Naive thymus-derived CD4-positive, alpha-beta T cell (primary cell): ENCODE results near the gene NEUROG1. TPM values are rescaled to one million over a fixed set of nuclear protein-coding genes. Genes with fewer than 3 reads are reported as not detected.

Experiments used
- ATAC-seq: fragments of 150-1000 bp; cut with Tn5 transposase; 2 replicates; pipeline ENCODE4 v1.10.0; 2021; ENCODE audit warnings: mild to moderate bottlenecking, moderate library complexity
- CTCF ChIA-PET: fragments of 350-600 bp; sonication (Branson Sonifier 250); formaldehyde crosslinking; loops from one replicate; lab custom pipeline; 2021; ENCODE audit warnings: antibody characterized with exemption; lab: Charles Lee
- POLR2A ChIA-PET: fragments of 350-600 bp; sonication (Branson Sonifier 250); formaldehyde crosslinking; loops from one replicate; lab custom pipeline; 2021; ENCODE audit warnings: antibody characterized with exemption, inconsistent platforms; lab: Charles Lee
- DNase-seq, 9 donors: peaks; one replicate each; pipeline versions ENCODE4 v3.0.0 to v3.0.0-alpha.2; 2020 to 2022; ENCODE audit warnings: mixed read lengths in 1 of 9
- H3K27ac ChIP-seq: one replicate; pipeline ENCODE4 v1.7.0; 2013; ENCODE audit warnings: mild to moderate bottlenecking, low read depth, low read length, moderate library complexity
- H3K27me3 ChIP-seq, 2 donors: one replicate each; pipeline ENCODE4 v1.7.0; 2013; ENCODE audit warnings: low read length in 2 of 2, mild to moderate bottlenecking in 2 of 2, moderate library complexity in 2 of 2; ENCODE audit not compliant: control insufficient read depth in 2 of 2, insufficient read depth in 2 of 2
- H3K36me3 ChIP-seq, 3 experiments: 1 replicate in 2 of 3; 2 replicates in 1 of 3; pipeline ENCODE4 v1.7.0; 2013; ENCODE audit warnings: low read length in 3 of 3, mild to moderate bottlenecking in 3 of 3, moderate library complexity in 1 of 3; ENCODE audit not compliant: insufficient read depth in 3 of 3, control insufficient read depth in 2 of 3
- H3K4me1 ChIP-seq, 2 donors: one replicate each; pipeline ENCODE4 v1.7.0; 2013; ENCODE audit warnings: low read length in 2 of 2, mild to moderate bottlenecking in 2 of 2, moderate library complexity in 1 of 2; ENCODE audit not compliant: control insufficient read depth in 2 of 2, insufficient read depth in 2 of 2
- H3K4me3 ChIP-seq: 2 replicates; pipeline ENCODE4 v1.7.0; 2013; ENCODE audit warnings: mild to moderate bottlenecking, low read length
- H3K9me3 ChIP-seq, 3 experiments: 1 replicate in 2 of 3; 2 replicates in 1 of 3; pipeline ENCODE4 v1.7.0; 2013; ENCODE audit warnings: low read length in 3 of 3; ENCODE audit not compliant: control insufficient read depth in 2 of 3
- H3K27ac Mint-ChIP-seq, 9 donors: one replicate each; pipeline ENCODE4 v1.8.0; 2020 to 2022; ENCODE audit warnings: mixed read lengths in 9 of 9, mild to moderate bottlenecking in 8 of 9, moderate library complexity in 5 of 9, inconsistent platforms in 2 of 9
- H3K27me3 Mint-ChIP-seq, 5 donors: one replicate each; pipeline ENCODE4 v1.8.0; 2021 to 2022; ENCODE audit warnings: mixed read lengths in 5 of 5, mild to moderate bottlenecking in 1 of 5
- H3K36me3 Mint-ChIP-seq, 5 donors: one replicate each; pipeline ENCODE4 v1.8.0; 2020 to 2022; ENCODE audit warnings: mixed read lengths in 5 of 5, mild to moderate bottlenecking in 3 of 5, inconsistent platforms in 1 of 5
- H3K4me1 Mint-ChIP-seq, 7 donors: one replicate each; pipeline ENCODE4 v1.8.0; 2020 to 2022; ENCODE audit warnings: mixed read lengths in 7 of 7, mild to moderate bottlenecking in 3 of 7, inconsistent platforms in 1 of 7
- H3K4me3 Mint-ChIP-seq, 10 donors: one replicate each; pipeline ENCODE4 v1.8.0; 2020 to 2022; ENCODE audit warnings: mild to moderate bottlenecking in 10 of 10, mixed read lengths in 10 of 10, moderate library complexity in 6 of 10, inconsistent platforms in 2 of 10
- H3K9me3 Mint-ChIP-seq, 11 donors: one replicate each; pipeline ENCODE4 v1.8.0; 2020 to 2022; ENCODE audit warnings: mixed read lengths in 11 of 11, mild to moderate bottlenecking in 4 of 11, inconsistent platforms in 1 of 11, moderate library complexity in 1 of 11
- intact Hi-C, 2 donors: fragments of 100-400 bp; cut with micrococcal nuclease; formaldehyde crosslinking; loops; one replicate each; pipeline ENCODE4 v1.15.1; 2023
- polyA plus RNA-seq, 2 donors: library from polyadenylated mRNA; unstranded; fragments of 300-500 nt; fragmentation: Illumina TruSeq; gene quantifications; one replicate each; pipeline ENCODE4 v1.2.3, GENCODE V29; 2021
- total RNA-seq, 6 experiments: library from RNA in 5 of 6; stranded (reverse) in 5 of 6; gene quantifications; 1 replicate in 5 of 6; 2 replicates in 1 of 6; pipeline ENCODE4 v1.2.3 and lab custom pipeline; 2021 to 2026

NEUROG1 gene
- total and polyA plus RNA-seq, 7 experiments from 2014 or later = not detected

- Histone ChIP-seq H3K27me3 (peaks cover 5 to 16% of the 10 kb centered on the region in 2 donors), H3K9me3 (no peaks in the 10 kb centered on the region), H3K4me3 (no peak overlapping the region), H3K4me1 (peaks cover 0 to 7% of the 10 kb centered on the region in 2 donors), H3K27ac (no peak overlapping the region), H3K36me3 (no peaks in the 10 kb centered on the region)
- Mint-ChIP-seq H3K4me1 (peaks cover 7 to 22% (median 13%) of the 10 kb centered on the region in 7 donors), H3K27ac (no peak overlapping the region), H3K4me3 (no peak overlapping the region), H3K36me3 (no peaks in the 10 kb centered on the region), H3K9me3 (no peaks in the 10 kb centered on the region), H3K27me3 (peaks cover 77 to 88% (median 78%) of the 10 kb centered on the region in 5 donors)
- ChIA-PET CTCF (no interaction called here), POLR2A (no interaction called here)
- no peak for DNase-seq
- ATAC-seq = no peak
- intact Hi-C loops = no loop called here
These were observed 11.1 kb upstream of the NEUROG1 start for GRCh38 chr5:135546912-135547311.

- CTCF ChIA-PET = no interaction called here
- POLR2A ChIA-PET = no interaction called here
- no peaks in the 10 kb centered on the region for H3K36me3 Mint-ChIP-seq
These were observed 10.3 kb upstream of the NEUROG1 start for GRCh38 chr5:135546101-135546500.

DNA sequence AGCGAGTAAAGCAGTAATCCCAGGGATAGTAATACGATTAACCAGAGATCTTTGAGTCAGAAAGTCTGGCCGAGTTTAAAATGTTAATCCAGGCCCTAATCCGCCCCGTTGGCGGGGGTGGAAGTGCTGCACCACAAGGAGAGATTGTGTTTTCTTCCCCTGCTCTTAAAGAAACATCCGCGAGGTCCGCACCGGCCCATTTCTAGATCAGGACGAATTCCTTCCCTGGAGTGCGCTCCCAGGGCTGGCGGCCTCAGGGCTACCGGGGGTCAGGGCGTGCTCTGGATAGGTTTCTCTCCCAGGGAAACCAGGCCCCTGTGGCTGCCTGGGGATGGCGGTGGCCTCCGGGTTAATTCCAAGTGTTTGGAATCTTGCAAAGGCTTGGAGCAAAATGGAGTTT, 9.3 kb upstream of the NEUROG1 start:
- no peak overlapping the region for H3K27ac Mint-ChIP-seq
- H3K4me3 Mint-ChIP-seq = peak overlapping the region in 7 of 10 donors; percentile 1 to 87 (median 84)

More at GRCh38 chr5:135546101-135546500, 10.3 kb upstream of the NEUROG1 start:
- no peaks in the 10 kb centered on the region for H3K9me3 Mint-ChIP-seq
- H3K4me1 ChIP-seq = peaks cover 0 to 7% of the 10 kb centered on the region in 2 donors
- no peak overlapping the region for H3K27ac Mint-ChIP-seq
- intact Hi-C loops = no loop called here
- H3K9me3 ChIP-seq = no peaks in the 10 kb centered on the region
- no peaks in the 10 kb centered on the region for H3K36me3 ChIP-seq
- peaks cover 7 to 22% (median 11%) of the 10 kb centered on the region in 7 donors for H3K4me1 Mint-ChIP-seq
- H3K27me3 Mint-ChIP-seq = peaks cover 80 to 90% (median 83%) of the 10 kb centered on the region in 5 donors
- no peak for DNase-seq
- no peak overlapping the region for H3K4me3 ChIP-seq
- peak overlapping the region in 1 of 10 donors; percentile 65 for H3K4me3 Mint-ChIP-seq
- no peak overlapping the region for H3K27ac ChIP-seq
- ATAC-seq = no peak
- H3K27me3 ChIP-seq = peaks cover 5 to 16% of the 10 kb centered on the region in 2 donors

DNA sequence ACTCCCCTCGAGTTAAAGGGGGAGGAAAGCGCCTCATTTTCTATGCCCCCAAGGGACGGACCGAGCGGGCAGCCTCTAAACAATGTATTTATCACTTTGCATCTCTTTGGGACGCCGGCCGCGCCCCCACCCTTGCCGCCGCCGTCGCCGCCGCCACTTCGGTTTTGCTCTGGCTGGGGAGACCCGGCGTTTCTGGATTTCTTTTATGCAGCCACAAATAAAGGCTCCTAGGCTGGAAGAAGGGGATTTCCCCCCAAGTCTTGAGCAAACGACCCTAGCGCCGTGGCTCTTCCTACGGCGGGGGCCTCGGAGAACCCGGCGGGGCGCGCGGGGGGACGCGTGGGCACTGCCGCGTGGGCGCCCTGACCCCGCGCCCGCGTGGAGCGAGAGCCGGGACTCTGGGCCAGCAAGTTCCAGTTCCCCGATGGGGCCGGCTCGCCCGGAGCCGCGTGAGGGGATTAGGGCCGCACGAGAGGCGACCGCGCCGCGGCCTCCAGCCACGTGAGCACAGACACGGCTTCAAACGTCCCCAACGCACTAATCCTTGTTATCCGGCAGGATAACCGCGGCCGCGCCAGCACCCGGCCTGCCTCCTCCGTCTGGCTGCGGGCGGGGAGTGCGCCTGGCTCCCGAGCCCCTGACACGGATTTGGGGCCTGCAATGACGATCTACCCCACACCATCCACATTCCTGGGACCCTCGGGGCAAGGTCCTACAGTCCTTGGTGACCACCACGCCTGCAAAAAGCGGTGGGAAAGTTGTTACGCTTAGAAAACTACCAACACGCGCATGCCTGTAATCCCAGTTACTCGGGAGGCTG, 7.9 kb upstream of the NEUROG1 start:
- Mint-ChIP-seq H3K4me3 (peak overlapping the region; percentile 63 to 87 (median 84)), H3K27me3 (peaks cover 83 to 93% (median 88%) of the 10 kb centered on the region in 5 donors), H3K36me3 (no peaks in the 10 kb centered on the region), H3K4me1 (peaks cover 7 to 22% (median 11%) of the 10 kb centered on the region in 7 donors), H3K27ac (peak overlapping the region in 1 of 9 donors; percentile 52), H3K9me3 (peaks cover 0 to 1% (median 0%) of the 10 kb centered on the region in 11 donors)
- H3K36me3 ChIP-seq = no peaks in the 10 kb centered on the region
- DNase-seq (peak in 1 of 9 donors; percentile 25), ATAC-seq (no peak)
- intact Hi-C loops = loop anchor here in 1 of 2 donors (2.0 kb wide), 1 partner anchor 55 kb away; no protein-coding TSS in a partner anchor
- peaks cover 5 to 20% of the 10 kb centered on the region in 2 donors for H3K27me3 ChIP-seq
- H3K4me1 ChIP-seq = peaks cover 0 to 7% of the 10 kb centered on the region in 2 donors
- ChIA-PET CTCF (no interaction called here), POLR2A (no interaction called here)
- no peaks in the 10 kb centered on the region for H3K9me3 ChIP-seq
- H3K27ac ChIP-seq = no peak overlapping the region
- peak overlapping the region; percentile 60 for H3K4me3 ChIP-seq

More for the DNA sequence above, 9.3 kb upstream of the NEUROG1 start:
- Histone ChIP-seq H3K4me1 (peaks cover 0 to 7% of the 10 kb centered on the region in 2 donors), H3K36me3 (no peaks in the 10 kb centered on the region), H3K27ac (no peak overlapping the region), H3K4me3 (no peak overlapping the region), H3K27me3 (peaks cover 5 to 16% of the 10 kb centered on the region in 2 donors), H3K9me3 (no peaks in the 10 kb centered on the region)
- CTCF ChIA-PET = no interaction called here
- H3K36me3 Mint-ChIP-seq = no peaks in the 10 kb centered on the region
- peaks cover 82 to 93% (median 88%) of the 10 kb centered on the region in 5 donors for H3K27me3 Mint-ChIP-seq
- H3K4me1 Mint-ChIP-seq = peaks cover 7 to 22% (median 11%) of the 10 kb centered on the region in 7 donors
- H3K9me3 Mint-ChIP-seq = no peaks in the 10 kb centered on the region
- ATAC-seq (no peak), DNase-seq (no peak)
- POLR2A ChIA-PET = no interaction called here
- intact Hi-C loops = loop anchor here in 1 of 2 donors (2.0 kb wide), 1 partner anchor 56 kb away; no protein-coding TSS in a partner anchor

- Histone ChIP-seq H3K27me3 (peaks cover 5 to 23% of the 10 kb centered on the region in 2 donors), H3K9me3 (no peaks in the 10 kb centered on the region), H3K36me3 (no peaks in the 10 kb centered on the region), H3K4me1 (peaks cover 0 to 7% of the 10 kb centered on the region in 2 donors), H3K27ac (no peak overlapping the region), H3K4me3 (peak overlapping the region; percentile 60)
- ATAC-seq = no peak
- ChIA-PET POLR2A (no interaction called here), CTCF (interaction anchor here (0.8 to 1.2 kb wide), 3 partner anchors 9 to 23 kb away, joined by 3 to 4 read pairs (median 4); no protein-coding TSS in a partner anchor)
- peaks cover 0 to 1% (median 0%) of the 10 kb centered on the region in 11 donors for H3K9me3 Mint-ChIP-seq
- no peaks in the 10 kb centered on the region for H3K36me3 Mint-ChIP-seq
- peaks cover 86 to 93% (median 89%) of the 10 kb centered on the region in 5 donors for H3K27me3 Mint-ChIP-seq
- intact Hi-C loops = no loop called here
- no peak for DNase-seq
- H3K27ac Mint-ChIP-seq = no peak overlapping the region
- H3K4me1 Mint-ChIP-seq = peaks cover 7 to 22% (median 11%) of the 10 kb centered on the region in 7 donors
- H3K4me3 Mint-ChIP-seq = peak overlapping the region; percentile 35 to 86 (median 69)
These were observed 7.3 kb upstream of the NEUROG1 start for GRCh38 chr5:135543001-135543484.

DNA sequence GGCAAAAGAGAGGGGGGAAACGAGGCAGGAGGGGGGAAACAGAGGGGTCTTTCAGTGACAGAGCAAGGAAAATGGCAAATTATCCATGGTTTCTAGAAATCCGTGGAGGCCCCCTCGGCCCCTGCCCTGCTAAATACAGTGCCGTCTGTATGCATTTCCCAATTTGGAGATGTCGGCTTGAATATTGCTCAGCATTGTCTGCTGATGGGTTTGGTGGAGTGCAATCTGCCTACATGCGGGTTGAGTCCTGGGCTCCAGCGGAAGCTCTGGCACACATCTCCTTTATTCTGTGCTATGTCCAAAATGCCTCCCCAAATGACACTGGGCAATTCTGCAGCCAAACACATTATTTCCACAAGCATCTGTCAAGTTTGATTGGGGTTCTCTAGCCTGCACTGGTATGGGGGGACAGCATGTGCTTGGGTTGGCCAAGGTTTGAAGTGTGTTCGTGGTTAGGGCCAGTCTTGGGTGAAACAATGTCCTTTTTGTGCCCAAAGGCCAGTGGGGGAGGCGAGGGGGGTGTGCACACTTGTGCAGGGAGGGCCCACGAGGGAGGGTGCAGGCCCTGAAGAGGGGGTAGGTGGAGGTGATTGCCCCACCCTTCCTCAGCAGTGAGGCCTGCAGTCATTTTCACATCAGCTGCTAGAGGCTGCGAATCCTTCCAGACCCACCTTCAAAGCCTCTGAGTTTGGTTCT, 6.2 kb upstream of the NEUROG1 start:
- Mint-ChIP-seq H3K27me3 (peaks cover 87 to 95% (median 89%) of the 10 kb centered on the region in 5 donors), H3K4me1 (peaks cover 7 to 22% (median 11%) of the 10 kb centered on the region in 7 donors), H3K4me3 (peak overlapping the region in 1 of 10 donors; percentile 3), H3K36me3 (no peaks in the 10 kb centered on the region), H3K27ac (no peak overlapping the region), H3K9me3 (peaks cover 0 to 1% (median 0%) of the 10 kb centered on the region in 11 donors)
- intact Hi-C loops = no loop called here
- Histone ChIP-seq H3K27ac (no peak overlapping the region), H3K36me3 (no peaks in the 10 kb centered on the region), H3K4me3 (no peak overlapping the region), H3K27me3 (peaks cover 5 to 23% of the 10 kb centered on the region in 2 donors), H3K9me3 (no peaks in the 10 kb centered on the region), H3K4me1 (peaks cover 0 to 7% of the 10 kb centered on the region in 2 donors)
- DNase-seq (no peak), ATAC-seq (no peak)
- ChIA-PET CTCF (interaction anchor here (0.8 to 1.2 kb wide), 3 partner anchors 10 to 24 kb away, joined by 3 to 4 read pairs (median 4); no protein-coding TSS in a partner anchor), POLR2A (interaction anchor here (0.6 kb wide), 1 partner anchor 60 kb away, joined by 5 read pairs; no protein-coding TSS in a partner anchor)
